ENCODE measurements around the gene GLRA2. TPM values are rescaled to one million over a fixed set of nuclear protein-coding genes. Genes with fewer than 3 reads are reported as not detected.
A peak's percentile ranks its signal among the peaks of the same experiment; 100 is the strongest.

Gene GLRA2
- total and polyA plus RNA-seq, 2 of the 13 experiments (the other 11 are each of a cell fraction or from before 2014, with no cell fraction given), result not detected

DNA sequence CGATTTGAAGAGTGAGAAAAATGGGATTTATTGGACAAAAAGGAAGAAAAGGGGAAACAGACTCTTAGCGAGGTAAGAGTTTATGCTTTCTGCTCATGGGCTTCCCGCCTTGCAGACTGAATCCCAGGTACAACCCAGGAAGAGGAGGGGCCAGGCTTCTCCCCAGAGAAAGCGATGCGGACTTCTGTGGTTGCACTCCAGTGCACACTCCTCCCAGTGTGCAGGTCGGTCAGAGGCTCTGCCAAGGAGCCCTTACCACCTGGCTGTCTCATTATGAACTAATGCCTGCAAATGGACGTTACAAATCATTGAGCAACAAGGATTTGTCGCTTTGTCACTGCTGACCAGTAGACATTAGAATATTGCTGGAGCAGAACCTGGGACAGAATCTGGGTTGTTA is 39.9 kb upstream of the GLRA2 start:
- TF ChIP-seq YEATS2 (CRISPR knock-in tag; IDR thresholded peaks at IDR 0.05; ENCODE audit: borderline replicate concordance), result no peak
- no peak for ATAC-seq
- WGBS (ENCODE audit: low lambda C conversion rate), result 3% methylated on average over 6 of the region's 8 CpGs
- Histone ChIP-seq H3K4me2 (ENCODE audit: low read depth, low read length) (no peak overlapping the region), H3K36me3 (replicated peaks in 1 of 2; ENCODE audit: control insufficient read depth in 1 of 2, insufficient read depth in 2 of 2, low read length in 2 of 2) (no peaks in the 10 kb centered on the region), H4K20me1 (ENCODE audit: insufficient read depth, low read length) (no peaks in the 10 kb centered on the region), H3K9ac (ENCODE audit: insufficient read depth, low read depth, low read length) (no peak overlapping the region), H3K79me2 (ENCODE audit: insufficient read depth, low read length) (no peaks in the 10 kb centered on the region), H3K4me1 (ENCODE audit: insufficient read depth, low read length) (no peaks in the 10 kb centered on the region), H3K27me3 (ENCODE audit: control insufficient read depth in 1 of 2, insufficient read depth in 2 of 2, low read length in 2 of 2) (no peaks in the 10 kb centered on the region), H2AFZ (ENCODE audit: low read length) (no peak overlapping the region), H3K9me3 (ENCODE audit: low read length) (no peaks in the 10 kb centered on the region), H3K27ac (ENCODE audit: extremely low read length, insufficient read depth, low read length) (no peak overlapping the region), H3K4me3 (replicated peaks in 1 of 3; ENCODE audit: insufficient read depth in 1 of 3, low read depth in 2 of 3, low read length in 3 of 3) (no peak overlapping the region)
- intact Hi-C loops (cut with micrococcal nuclease; ENCODE audit: unreplicated experiment), result no loop called here
- ChIA-PET POLR2A (no interaction called here), CTCF (ENCODE audit: low intra/inter-chr PET ratio, low total read pairs) (no interaction called here)
- FAIRE-seq, result no peak
- BruUV-seq (replicated peaks), result no TSS peak
- no peak for DNase-seq (ENCODE audit: low spot score)
- in situ Hi-C loops (cut with HindIII; ENCODE audit: extremely low pct_ligation_motif_present, low pct_unique_long_range_greater_than_20kb), result no loop called here

GRCh38 chrX:14491689-14492088 is 37.6 kb upstream of the GLRA2 start:
- POLR2A ChIA-PET, result no interaction called here
- no TSS peak for BruUV-seq (replicated peaks)
- FAIRE-seq (no peak), DNase-seq (ENCODE audit: low spot score) (no peak), ATAC-seq (no peak)
- in situ Hi-C loops (cut with HindIII; ENCODE audit: extremely low pct_ligation_motif_present, low pct_unique_long_range_greater_than_20kb), result no loop called here
- CTCF ChIA-PET (ENCODE audit: low intra/inter-chr PET ratio, low total read pairs), result no interaction called here
- Histone ChIP-seq H3K79me2 (ENCODE audit: insufficient read depth, low read length) (no peaks in the 10 kb centered on the region), H2AFZ (ENCODE audit: low read length) (no peak overlapping the region), H4K20me1 (ENCODE audit: insufficient read depth, low read length) (no peaks in the 10 kb centered on the region), H3K4me2 (ENCODE audit: low read depth, low read length) (no peak overlapping the region), H3K9me3 (ENCODE audit: low read length) (no peaks in the 10 kb centered on the region), H3K4me3 (replicated peaks in 1 of 3; ENCODE audit: insufficient read depth in 1 of 3, low read depth in 2 of 3, low read length in 3 of 3) (no peak overlapping the region), H3K4me1 (ENCODE audit: insufficient read depth, low read length) (no peaks in the 10 kb centered on the region), H3K27ac (ENCODE audit: extremely low read length, insufficient read depth, low read length) (no peak overlapping the region), H3K9ac (ENCODE audit: insufficient read depth, low read depth, low read length) (no peak overlapping the region), H3K36me3 (replicated peaks in 1 of 2; ENCODE audit: control insufficient read depth in 1 of 2, insufficient read depth in 2 of 2, low read length in 2 of 2) (no peaks in the 10 kb centered on the region), H3K27me3 (ENCODE audit: control insufficient read depth in 1 of 2, insufficient read depth in 2 of 2, low read length in 2 of 2) (no peaks in the 10 kb centered on the region)
- TF ChIP-seq CREB1 (IDR thresholded peaks at IDR 0.05) (peak; percentile 61), CREB1 (CRISPR knock-in tag; IDR thresholded peaks at IDR 0.05) (no peak), SETDB1 (CRISPR knock-in tag; IDR thresholded peaks at IDR 0.05; ENCODE audit: borderline replicate concordance) (no peak)
- intact Hi-C loops (cut with micrococcal nuclease; ENCODE audit: unreplicated experiment), result no loop called here
- WGBS (ENCODE audit: low lambda C conversion rate), result 0% methylated on average over 2 of the region's 3 CpGs
